HG03135 (cell line): Measurements from ENCODE around the gene STK32B.
"Not testable (repeated sequence)": the region's sequence is repeated elsewhere in the genome, so short reads cannot be mapped to it uniquely, and the experiment has no call there.

Experiments
- ATAC-seq: cut with Tn5 transposase; IDR thresholded peaks from one replicate; pipeline ENCODE4 v1.9.1; 2021; ENCODE audit warnings: mild to moderate bottlenecking, moderate library complexity; ENCODE audit not compliant: unreplicated experiment

The STK32B gene

DNA sequence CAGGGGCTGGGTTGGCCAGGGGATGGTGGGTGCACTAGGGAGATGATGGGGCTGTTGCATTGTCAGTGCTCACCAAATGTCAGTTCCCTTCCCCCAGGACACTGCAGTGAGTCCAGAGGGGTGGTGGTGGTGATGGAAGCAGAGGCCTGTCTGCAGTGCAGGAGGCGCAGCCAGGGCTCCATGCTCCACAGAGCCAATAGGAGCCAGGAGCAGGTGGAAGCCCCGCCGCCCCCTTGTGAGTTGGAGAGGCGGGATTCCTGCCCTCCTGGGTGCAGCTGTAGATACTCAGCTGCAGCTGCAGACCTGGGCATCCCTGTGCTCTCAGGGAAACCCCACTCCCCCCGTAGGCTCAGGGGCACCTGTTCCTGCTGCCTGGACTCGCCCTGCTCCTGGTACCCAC is 372.4 kb downstream of the STK32B start:
- no peak for ATAC-seq

GRCh38 chr4:5424211-5424610 is 372.9 kb downstream of the STK32B start:
- ATAC-seq = no peak

GRCh38 chr4:5424901-5425300 is 373.6 kb downstream of the STK32B start:
- ATAC-seq = no peak

DNA sequence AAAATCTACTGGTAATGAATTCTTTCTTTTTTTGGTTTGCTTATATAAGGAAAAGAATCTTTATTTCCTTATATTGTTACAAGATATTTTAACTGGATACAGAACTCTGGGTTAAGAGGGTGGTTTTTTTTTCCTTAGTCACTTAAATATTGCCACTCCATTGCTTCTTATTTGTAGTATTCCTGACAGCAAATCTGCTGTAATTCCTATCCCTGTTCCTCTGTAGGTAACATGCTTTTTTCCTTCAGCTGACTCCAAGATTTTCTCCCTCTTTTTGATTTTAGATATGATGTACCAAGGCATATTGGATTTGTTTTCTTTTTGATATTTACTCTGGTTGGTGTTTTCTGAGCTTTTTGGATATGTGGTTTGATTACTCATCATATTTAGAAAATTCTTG is 378.5 kb downstream of the STK32B start:
- ATAC-seq = no peak

DNA sequence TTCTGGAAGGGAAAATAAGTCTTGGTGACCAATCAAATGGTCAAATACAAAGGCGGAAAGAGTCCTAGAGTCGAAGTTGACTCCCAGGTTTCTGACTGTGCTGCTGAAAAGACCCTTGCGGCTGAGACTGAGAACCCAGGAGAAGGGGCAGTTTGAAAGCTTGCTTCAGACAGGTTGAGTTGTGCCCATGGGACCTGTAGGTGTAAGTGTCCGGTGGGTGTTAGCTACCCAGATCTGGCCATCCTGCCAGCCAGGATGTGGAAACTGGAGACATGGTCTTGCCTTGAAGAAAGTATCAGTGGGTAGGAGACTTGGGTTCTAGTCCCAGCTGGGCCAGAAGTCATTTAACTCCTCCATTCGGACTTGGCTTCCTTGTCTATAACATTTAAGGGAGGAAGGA is 381.9 kb downstream of the STK32B start:
- no peak for ATAC-seq

- no peak for ATAC-seq
Observed at GRCh38 chr4:5435201-5435600, 383.9 kb downstream of the STK32B start.

DNA sequence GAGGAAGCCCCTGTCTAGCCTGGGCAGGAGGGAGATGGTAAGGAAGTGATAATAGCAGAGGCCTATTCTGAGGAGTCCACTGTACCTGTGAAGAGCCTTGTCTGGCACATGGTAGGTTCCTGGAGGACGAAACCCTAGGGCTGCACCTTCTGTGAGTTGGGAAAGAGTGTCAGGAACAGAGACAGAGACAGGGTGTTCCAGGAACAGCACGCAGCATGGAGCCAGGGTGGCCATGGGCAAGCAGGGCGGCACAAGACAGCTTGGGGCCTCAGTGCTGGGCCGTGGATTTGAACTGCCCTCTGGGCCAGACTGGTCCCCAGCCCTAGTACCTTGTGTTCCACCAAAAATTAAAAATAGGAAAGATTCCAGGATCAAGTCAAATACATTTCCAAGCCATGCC is 384.5 kb downstream of the STK32B start:
- ATAC-seq = no peak

DNA sequence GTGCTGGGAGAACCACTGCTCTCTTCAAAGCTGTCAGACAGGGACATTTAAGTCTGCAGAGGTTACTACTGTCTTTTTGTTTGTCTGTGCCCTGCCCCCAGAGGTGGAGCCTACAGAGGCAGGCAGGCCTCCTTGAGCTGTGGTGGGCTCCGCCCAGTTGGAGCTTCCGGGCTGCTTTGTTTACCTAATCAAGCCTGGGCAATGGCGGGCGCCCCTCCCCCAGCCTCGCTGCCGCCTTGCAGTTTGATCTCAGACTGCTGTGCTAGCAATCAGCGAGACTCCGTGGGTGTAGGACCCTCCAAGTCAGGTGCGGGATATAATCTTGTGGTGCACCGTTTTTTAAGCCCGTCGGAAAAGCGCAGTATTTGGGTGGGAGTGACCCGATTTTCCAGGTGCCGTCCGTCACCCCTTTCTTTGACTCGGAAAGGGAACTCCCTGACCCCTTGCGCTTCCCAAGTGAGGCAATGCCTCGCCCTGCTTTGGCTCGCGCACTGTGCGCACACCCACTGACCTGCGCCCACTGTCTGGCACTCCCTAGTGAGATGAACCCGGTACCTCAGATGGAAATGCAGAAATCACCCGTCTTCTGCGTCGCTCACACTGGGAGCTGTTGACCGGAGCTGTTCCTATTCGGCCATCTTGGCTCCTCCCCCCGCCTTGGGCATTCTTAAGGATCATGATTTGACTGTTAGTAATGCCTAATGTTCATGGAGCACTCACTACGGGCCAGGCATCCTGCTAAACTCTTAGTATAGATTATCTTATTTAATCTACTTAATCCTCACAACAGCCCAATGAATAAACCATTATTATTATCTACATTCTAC is 392.9 kb downstream of the STK32B start:
- not testable (repeated sequence) for ATAC-seq

GRCh38 chr4:5444918-5445517 is 393.7 kb downstream of the STK32B start:
- ATAC-seq = no peak

GRCh38 chr4:5446595-5447226 is 395.4 kb downstream of the STK32B start:
- ATAC-seq = no peak

- no peak for ATAC-seq
Observed at GRCh38 chr4:5447755-5448154, 396.5 kb downstream of the STK32B start.

DNA sequence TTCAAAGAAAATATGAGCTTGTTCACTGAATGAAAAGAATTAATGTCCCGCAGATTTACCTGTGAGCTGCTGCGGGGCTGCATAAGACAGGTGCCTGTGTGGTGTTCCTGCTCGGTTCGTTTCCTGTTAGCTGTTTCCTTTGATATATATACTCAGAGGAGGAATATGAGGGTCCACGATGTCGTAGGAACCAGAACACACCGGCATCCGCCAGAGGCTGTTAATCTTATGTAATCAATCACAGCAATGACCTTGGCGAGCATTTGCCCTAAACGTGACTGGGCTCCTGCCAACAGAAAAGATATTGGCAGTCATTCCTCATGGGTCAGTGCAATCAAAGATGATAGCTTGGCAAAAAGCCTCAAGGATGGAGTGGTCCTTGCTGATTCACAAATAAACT is 396.9 kb downstream of the STK32B start:
- ATAC-seq = no peak

GRCh38 chr4:5451243-5451642 is 400.0 kb downstream of the STK32B start:
- no peak for ATAC-seq

DNA sequence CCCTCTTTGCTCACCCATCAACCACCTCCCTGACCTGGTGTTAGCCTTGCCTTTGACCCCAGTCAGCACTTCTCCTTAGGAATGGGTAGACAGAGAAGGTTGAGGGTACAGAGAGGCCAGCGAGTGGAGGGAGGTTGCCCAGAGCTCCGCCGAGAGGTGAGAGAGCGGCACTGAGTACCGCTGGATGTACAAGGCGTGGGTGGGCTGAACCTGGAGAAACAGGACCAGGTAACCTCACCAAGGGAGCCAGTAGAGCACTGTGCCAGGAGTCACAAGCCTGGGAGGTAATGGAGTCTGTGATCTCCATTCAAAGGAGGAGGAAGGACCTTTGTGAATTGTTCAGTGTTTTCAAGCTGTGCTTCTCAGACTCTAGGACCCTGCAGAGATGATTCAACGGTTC is 400.9 kb downstream of the STK32B start:
- no peak for ATAC-seq

- no peak for ATAC-seq
Observed at GRCh38 chr4:5455003-5455585, 403.8 kb downstream of the STK32B start.

DNA sequence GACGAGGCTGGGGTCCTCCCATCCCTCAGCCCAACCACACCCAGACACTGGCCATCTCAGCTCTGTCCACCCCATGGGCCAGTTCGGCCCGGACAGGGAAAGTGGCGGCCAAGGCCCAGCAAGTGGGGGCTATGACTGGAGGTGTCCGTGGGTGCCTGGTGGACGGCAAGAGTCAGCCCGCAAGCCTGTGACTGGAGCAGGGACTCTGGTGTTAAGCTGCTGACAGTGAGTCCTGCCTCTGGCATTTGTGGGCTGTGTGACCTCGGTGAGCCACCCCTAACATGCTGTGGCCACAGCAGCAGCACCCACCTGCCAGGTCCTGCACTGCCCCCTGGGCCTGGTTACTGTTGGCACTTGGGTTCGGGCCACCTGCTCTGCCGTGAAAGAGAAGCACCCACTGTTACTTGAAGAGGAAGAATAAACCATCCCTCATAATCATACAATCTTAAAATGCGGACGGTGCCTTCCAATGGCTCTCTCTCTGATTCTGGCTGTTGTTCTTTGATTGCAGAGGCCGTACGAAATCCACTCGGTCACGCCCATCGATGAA is 405.1 kb downstream of the STK32B start:
- no peak for ATAC-seq

GRCh38 chr4:5458676-5459075 is 407.4 kb downstream of the STK32B start:
- no peak for ATAC-seq

DNA sequence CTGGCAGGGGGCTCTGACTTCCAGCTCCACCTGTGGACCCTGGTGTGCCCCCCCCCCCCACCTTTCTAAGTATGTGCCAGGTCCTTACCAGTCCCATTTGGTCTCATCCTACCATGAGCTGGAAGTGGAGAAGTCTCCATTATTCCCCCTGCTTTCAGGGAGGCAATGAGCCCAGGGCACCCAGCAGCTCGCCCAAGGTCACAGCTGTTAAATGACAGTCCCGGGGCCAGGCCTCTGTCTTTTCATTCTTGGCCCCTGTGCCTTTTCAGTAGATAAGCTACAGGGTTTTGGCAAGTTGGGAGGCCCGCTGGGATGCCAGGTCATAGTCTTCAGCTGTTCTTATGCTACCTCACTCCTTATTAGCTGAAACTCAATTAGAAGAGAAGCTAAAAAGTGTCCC is 408.0 kb downstream of the STK32B start:
- no peak for ATAC-seq

GRCh38 chr4:5460106-5460801 is 409.0 kb downstream of the STK32B start:
- ATAC-seq = no peak

DNA sequence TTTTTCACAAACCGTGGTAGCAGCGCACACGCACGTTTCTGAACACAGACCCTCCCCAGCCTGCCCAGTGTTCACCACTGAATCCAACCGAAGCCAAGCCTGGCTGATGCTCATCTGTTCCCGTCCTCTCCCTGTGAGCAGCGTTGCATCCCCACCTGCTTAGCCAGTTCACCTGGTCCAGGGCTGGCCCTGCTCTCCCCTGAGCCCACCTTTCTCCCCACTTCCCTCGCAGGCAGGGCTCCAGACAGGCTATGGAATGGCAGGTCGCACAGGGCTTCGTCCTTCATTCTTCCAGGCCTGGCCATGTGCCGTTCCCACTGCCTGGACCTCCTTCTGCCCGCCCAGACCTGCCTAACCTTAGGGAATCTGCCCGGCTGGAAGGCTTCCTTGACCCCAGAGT is 410.2 kb downstream of the STK32B start:
- no peak for ATAC-seq

- no peak for ATAC-seq
Observed at GRCh38 chr4:5462254-5462835, 411.1 kb downstream of the STK32B start.
